GM13977 (cell line): ENCODE data around the gene SNX8.
"Not testable (repeated sequence)": the region's sequence is repeated elsewhere in the genome, so short reads cannot be mapped to it uniquely, and the experiment has no call there.

ENCODE experiments used
- DNase-seq: peaks from one replicate; pipeline ENCODE4 v3.0.0; 2012; ENCODE audit warnings: low spot score
- CTCF ChIP-seq: IDR thresholded peaks from 2 replicates; pipeline ENCODE4 v1.5.1; 2012; ENCODE audit warnings: mild to moderate bottlenecking, control low read depth; ENCODE audit not compliant: insufficient read depth; ENCODE audit errors: extremely low read depth, missing control alignments
- in situ Hi-C: fragments of 300-500 bp; cut with MboI; formaldehyde crosslinking; loops from one replicate; pipeline ENCODE4 v1.12.0; 2022; ENCODE audit warnings: low sequenced_read_pairs, low pct_unique_long_range_greater_than_20kb, mixed read lengths, inconsistent platforms; ENCODE audit not compliant: unreplicated experiment

Gene SNX8

GRCh38 chr7:2313450-2314208 is 612 bp downstream of the SNX8 start:
- in situ Hi-C loops = no loop called here
- TF ChIP-seq CTCF = no peak
- peak; percentile 53 for DNase-seq

- no peak for TF ChIP-seq CTCF
- peak; percentile 83 for DNase-seq
- in situ Hi-C loops = no loop called here
These were observed 1.8 kb downstream of the SNX8 start for GRCh38 chr7:2312267-2312929.

GRCh38 chr7:2309889-2310331 is 4.3 kb downstream of the SNX8 start:
- DNase-seq = no peak
- no peak for TF ChIP-seq CTCF
- in situ Hi-C loops = no loop called here

- no peak for TF ChIP-seq CTCF
- in situ Hi-C loops = no loop called here
These were observed 6.5 kb downstream of the SNX8 start for GRCh38 chr7:2307690-2308107.

GRCh38 chr7:2306688-2307087 is 7.6 kb downstream of the SNX8 start:
- no peak for DNase-seq
- no peak for TF ChIP-seq CTCF
- in situ Hi-C loops = no loop called here

More at GRCh38 chr7:2307690-2308107, 6.5 kb downstream of the SNX8 start:
- DNase-seq = peak; percentile 63

- DNase-seq, in situ Hi-C loops: not testable (repeated sequence)
These were observed 9.0 kb downstream of the SNX8 start for GRCh38 chr7:2305258-2305657.

GRCh38 chr7:2303520-2303919 is 10.7 kb downstream of the SNX8 start:
- DNase-seq, in situ Hi-C loops: not testable (repeated sequence)

- in situ Hi-C loops, DNase-seq: not testable (repeated sequence)
These were observed 11.4 kb downstream of the SNX8 start for GRCh38 chr7:2302743-2303397.
